Prostate gland (tissue), 2 donors: ENCODE measurements around the gene FAM53B. TPM values are rescaled to one million over a fixed set of nuclear protein-coding genes. Genes with fewer than 3 reads are reported as not detected.
A peak's percentile ranks its signal among the peaks of the same experiment; 100 is the strongest.

Source experiments
- DNase-seq: peaks from one replicate; pipeline ENCODE4 v3.0.0-alpha.2; 2019; ENCODE audit warnings: low spot score
- H3K27ac ChIP-seq, 2 donors: fragments of 200-600 bp; sonication (generic); 2 replicates each; pipeline ENCODE4 v1.5.1; 2017 to 2019
- H3K27me3 ChIP-seq: fragments of 200-600 bp; sonication (generic); replicated peaks from 2 replicates; pipeline ENCODE4 v1.5.1; 2019; ENCODE audit not compliant: insufficient read depth
- H3K36me3 ChIP-seq, 2 donors: fragments of 200-600 bp; sonication (generic); 1 replicate in 1 of 2; 2 replicates in 1 of 2; pipeline versions ENCODE4 v1.5.1 to v1.8.1; 2017 to 2019
- H3K4me1 ChIP-seq: fragments of 200-600 bp; sonication (generic); replicated peaks from 2 replicates; pipeline ENCODE4 v1.5.1; 2019
- H3K4me3 ChIP-seq, 2 donors: fragments of 200-600 bp; sonication (generic); 2 replicates each; pipeline ENCODE4 v1.5.1; 2017 to 2019
- H3K9me3 ChIP-seq: fragments of 200-600 bp; sonication (generic); 2 replicates; pipeline ENCODE4 v1.5.1; 2017
- CTCF ChIP-seq, 4 experiments: fragments of 200-600 bp in 2 of 4; fragments of 450-650 bp in 2 of 4; sonication (generic) in 2 of 4; IDR thresholded peaks; 1 replicate in 3 of 4; 2 replicates in 1 of 4; pipeline ENCODE4 v1.5.1; 2016 to 2019; ENCODE audit warnings: antibody characterized with exemption in 4 of 4, mild to moderate bottlenecking in 2 of 4, moderate library complexity in 2 of 4
- POLR2A ChIP-seq: fragments of 450-650 bp; IDR thresholded peaks from one replicate; pipeline ENCODE4 v1.6.1; 2016; ENCODE audit warnings: antibody characterized with exemption, mild to moderate bottlenecking
- POLR2AphosphoS5 ChIP-seq: sonication (generic); formaldehyde crosslinking; IDR thresholded peaks from one replicate; pipeline ENCODE4 v1.6.1; 2017; ENCODE audit warnings: antibody characterized with exemption
- WGBS: methylation state at CpG from one replicate; pipeline ENCODE4 v1.1.5; 2018; 5-methylcytosine and 5-hydroxymethylcytosine counted together
- intact Hi-C: fragments of 100-400 bp; cut with DNase I; formaldehyde crosslinking; loops from one replicate; pipeline ENCODE4 v1.14.2; 2022
- total RNA-seq, 2 donors: library from RNA; depleted of rRNA; stranded (reverse); fragments of >200 nt; gene quantifications; one replicate each; pipeline ENCODE4 v1.1.0, GENCODE V29; 2016

The FAM53B gene
- total RNA-seq, 2 donors from 2014 or later, result 28.9 to 101 TPM

- DNase-seq, result no peak
- TF ChIP-seq POLR2AphosphoS5, result no peak
- no peak for TF ChIP-seq CTCF (IDR thresholded peaks at IDR 0.05)
- no peak for TF ChIP-seq POLR2A
- Histone ChIP-seq H3K27me3 (no peaks in the 10 kb centered on the region), H3K4me3 (no peak overlapping the region), H3K4me1 (peaks cover 30% of the 10 kb centered on the region), H3K9me3 (no peaks in the 10 kb centered on the region), H3K36me3 (no peaks in the 10 kb centered on the region), H3K27ac (peak overlapping the region; percentile 48 to 50)
- intact Hi-C loops, result no loop called here
- 60% methylated on average over 9 of the region's 9 CpGs for WGBS
These were observed 20.4 kb downstream of the FAM53B start for GRCh38 chr10:124723826-124724225.

DNA sequence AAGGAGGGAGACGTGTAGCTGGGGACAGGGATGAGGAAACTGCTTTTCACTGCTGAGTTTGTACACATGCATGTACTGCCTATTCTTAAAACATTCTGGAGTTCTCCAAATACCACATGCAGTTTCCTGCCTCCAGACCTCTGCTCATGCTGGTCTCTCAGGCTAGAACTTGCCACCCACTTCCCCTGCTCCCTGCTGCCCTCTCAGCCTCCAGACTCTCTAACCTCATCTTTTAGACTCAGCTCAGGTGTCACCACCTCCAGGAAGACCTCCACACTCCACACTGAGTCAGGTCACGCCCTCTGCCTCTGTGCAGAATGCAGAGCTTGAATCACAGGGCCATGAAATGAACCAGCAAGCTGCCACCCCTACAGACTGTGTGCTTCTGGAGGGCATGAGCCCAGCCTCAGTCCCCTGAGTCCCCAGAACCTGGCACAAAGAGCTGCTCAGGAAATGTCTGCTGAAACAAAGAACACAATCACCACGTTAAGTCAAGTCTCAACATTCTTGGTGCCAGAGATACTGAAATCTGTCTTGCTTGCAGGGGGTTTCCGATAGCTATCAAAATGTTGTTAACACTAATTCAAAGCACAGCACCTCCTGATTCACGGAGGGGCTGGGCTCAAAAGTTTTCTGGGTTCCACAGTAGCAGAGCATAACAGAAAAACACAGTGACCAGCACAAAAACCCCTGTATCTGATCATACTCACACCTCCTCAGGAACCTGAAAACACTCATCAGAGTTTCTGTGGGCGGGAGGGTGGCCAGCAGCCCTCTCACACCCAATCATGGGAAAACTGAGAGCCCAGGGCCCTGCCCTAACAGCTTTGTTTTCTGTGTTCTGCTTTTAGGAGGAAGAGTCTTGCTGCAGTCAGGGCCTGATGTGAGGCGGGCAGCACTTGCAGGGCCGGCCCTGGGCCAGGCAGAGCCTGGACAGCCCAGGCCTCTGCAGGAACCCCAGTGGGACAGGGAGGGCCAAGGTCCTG is 21.1 kb downstream of the FAM53B start:
- no peaks in the 10 kb centered on the region for H3K27me3 ChIP-seq
- 33% methylated on average over 8 of the region's 8 CpGs for WGBS
- no peaks in the 10 kb centered on the region for H3K36me3 ChIP-seq
- DNase-seq, result no peak
- no peaks in the 10 kb centered on the region for H3K9me3 ChIP-seq
- intact Hi-C loops, result no loop called here
- H3K4me3 ChIP-seq, result no peak overlapping the region
- TF ChIP-seq CTCF (IDR thresholded peaks at IDR 0.05), result no peak
- peak; percentile 19 for TF ChIP-seq POLR2AphosphoS5
- H3K27ac ChIP-seq, result peak overlapping the region; percentile 48 to 50
- peaks cover 22% of the 10 kb centered on the region for H3K4me1 ChIP-seq

- Histone ChIP-seq H3K27ac (peak overlapping the region; percentile 27 to 56), H3K9me3 (no peaks in the 10 kb centered on the region), H3K36me3 (no peaks in the 10 kb centered on the region), H3K4me1 (peaks cover 13% of the 10 kb centered on the region), H3K27me3 (no peaks in the 10 kb centered on the region), H3K4me3 (no peak overlapping the region)
- DNase-seq, result peak; percentile 72
- intact Hi-C loops, result no loop called here
- 34% methylated on average over 16 of the region's 16 CpGs for WGBS
- TF ChIP-seq POLR2A (no peak), POLR2AphosphoS5 (peak; percentile 85), CTCF (IDR thresholded peaks at IDR 0.05) (peak in 1 of 4 experiments; percentile 2)
These were observed 22.7 kb downstream of the FAM53B start for GRCh38 chr10:124721330-124722045.

DNA sequence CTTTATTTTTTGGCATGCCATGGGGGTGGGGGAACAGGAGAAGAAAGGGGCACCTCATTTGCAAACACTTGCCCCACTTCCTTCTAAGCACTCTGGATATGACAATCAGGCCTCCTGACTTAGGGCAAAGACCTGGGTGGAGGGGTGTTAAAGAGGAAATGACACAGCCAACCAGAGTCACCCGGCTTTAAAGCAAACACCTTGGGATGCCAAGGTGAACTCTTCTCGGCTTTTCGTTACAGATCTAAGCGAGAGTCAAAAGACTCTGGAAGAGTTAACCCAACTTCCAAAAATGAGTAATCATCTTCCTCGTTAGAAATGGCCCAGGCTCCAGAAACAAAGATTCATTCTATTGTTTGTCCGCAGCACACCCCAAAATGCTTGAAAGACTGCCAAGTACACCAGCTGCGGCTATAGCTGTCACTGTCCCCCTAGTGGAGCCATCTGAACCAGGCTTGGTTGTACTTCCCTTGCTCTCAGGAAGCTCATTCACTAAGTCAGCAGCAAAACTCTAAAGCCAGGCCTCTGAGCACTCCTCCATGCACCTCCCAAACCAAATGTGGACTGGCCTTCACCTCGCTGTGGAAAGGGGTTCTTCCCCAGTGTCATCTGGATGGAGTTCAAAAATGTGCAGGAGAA is 24.8 kb downstream of the FAM53B start:
- Histone ChIP-seq H3K4me3 (no peak overlapping the region), H3K4me1 (peaks cover 13% of the 10 kb centered on the region), H3K9me3 (no peaks in the 10 kb centered on the region), H3K27ac (peak overlapping the region in 1 of 2 donors; percentile 19), H3K27me3 (no peaks in the 10 kb centered on the region), H3K36me3 (no peaks in the 10 kb centered on the region)
- no peak for TF ChIP-seq POLR2A
- TF ChIP-seq CTCF (IDR thresholded peaks at IDR 0.05), result peak in 3 of 4 experiments; percentile 11 to 67 (median 39)
- peak; percentile 38 for TF ChIP-seq POLR2AphosphoS5
- WGBS, result 11% methylated on average over 8 of the region's 8 CpGs
- intact Hi-C loops, result no loop called here
- DNase-seq, result peak; percentile 65
